ENCODE results near the gene SCNN1A.

SCNN1A gene

DNA sequence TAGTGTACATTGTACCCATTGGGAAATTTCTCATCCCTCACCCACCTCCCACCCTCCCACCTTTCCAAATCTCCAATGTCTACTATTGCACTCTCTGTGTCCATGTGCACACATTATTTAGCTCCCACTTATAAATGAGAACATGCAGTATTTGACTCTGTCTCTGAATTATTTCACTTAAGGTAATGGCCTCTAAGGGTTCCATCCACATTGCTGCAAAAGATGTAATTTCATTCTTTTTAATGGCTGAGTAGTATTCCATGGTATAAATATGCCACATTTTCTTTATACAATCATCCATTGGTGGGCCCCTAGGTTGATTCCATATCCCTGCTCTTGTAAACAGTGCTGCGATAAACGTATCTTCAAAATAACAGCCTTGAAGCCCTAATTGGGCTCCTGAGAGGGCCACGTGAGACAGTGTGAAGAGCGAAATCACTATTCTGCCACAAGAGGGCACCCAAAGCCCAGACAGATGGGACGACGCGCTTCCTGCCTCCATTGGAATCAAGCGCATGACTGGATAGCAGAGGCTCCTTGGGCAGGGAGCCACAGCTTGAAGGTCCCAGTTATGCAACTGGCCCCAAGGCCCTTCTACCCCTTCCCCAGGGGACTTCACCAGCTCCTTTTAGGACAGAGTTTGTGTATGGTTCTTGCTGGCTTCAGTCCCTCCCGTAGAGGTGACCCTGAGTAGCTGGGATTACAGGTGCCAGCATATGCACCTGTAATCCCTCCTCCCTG lies 48.1 kb upstream of the SCNN1A start:
- peak overlapping the region; percentile 100 for H3K27ac ChIP-seq (ENCODE audit: low read depth, low read length, poor library complexity, severe bottlenecking)
- H3K9me2 ChIP-seq (ENCODE audit: low read depth, low read length), result no peaks in the 10 kb centered on the region
- H3K4me3 ChIP-seq (ENCODE audit: low read depth, low read length, poor library complexity, severe bottlenecking), result peak overlapping the region; percentile 16
- no peaks in the 10 kb centered on the region for H3K9me3 ChIP-seq (ENCODE audit: low read length)
- peaks cover 52% of the 10 kb centered on the region for H3K4me1 ChIP-seq (ENCODE audit: insufficient read depth, low read length, severe bottlenecking)
- H3K27me3 ChIP-seq (ENCODE audit: insufficient read depth, low read length), result no peaks in the 10 kb centered on the region
- no peak for TF ChIP-seq EZH2 (IDR thresholded peaks at IDR 0.05; ENCODE audit: borderline replicate concordance, low read length)
- TF ChIP-seq, protein P1, sequence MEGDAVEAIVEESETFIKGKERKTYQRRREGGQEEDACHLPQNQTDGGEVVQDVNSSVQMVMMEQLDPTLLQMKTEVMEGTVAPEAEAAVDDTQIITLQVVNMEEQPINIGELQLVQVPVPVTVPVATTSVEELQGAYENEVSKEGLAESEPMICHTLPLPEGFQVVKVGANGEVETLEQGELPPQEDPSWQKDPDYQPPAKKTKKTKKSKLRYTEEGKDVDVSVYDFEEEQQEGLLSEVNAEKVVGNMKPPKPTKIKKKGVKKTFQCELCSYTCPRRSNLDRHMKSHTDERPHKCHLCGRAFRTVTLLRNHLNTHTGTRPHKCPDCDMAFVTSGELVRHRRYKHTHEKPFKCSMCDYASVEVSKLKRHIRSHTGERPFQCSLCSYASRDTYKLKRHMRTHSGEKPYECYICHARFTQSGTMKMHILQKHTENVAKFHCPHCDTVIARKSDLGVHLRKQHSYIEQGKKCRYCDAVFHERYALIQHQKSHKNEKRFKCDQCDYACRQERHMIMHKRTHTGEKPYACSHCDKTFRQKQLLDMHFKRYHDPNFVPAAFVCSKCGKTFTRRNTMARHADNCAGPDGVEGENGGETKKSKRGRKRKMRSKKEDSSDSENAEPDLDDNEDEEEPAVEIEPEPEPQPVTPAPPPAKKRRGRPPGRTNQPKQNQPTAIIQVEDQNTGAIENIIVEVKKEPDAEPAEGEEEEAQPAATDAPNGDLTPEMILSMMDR (IDR thresholded peaks at IDR 0.05; ENCODE audit: low read length), result peak; percentile 93
- H3K4me2 ChIP-seq (ENCODE audit: low read length), result peak overlapping the region; percentile 52
- H3K36me3 ChIP-seq (ENCODE audit: insufficient read depth, low read length), result no peaks in the 10 kb centered on the region
- H3K9ac ChIP-seq (ENCODE audit: low read length), result peak overlapping the region; percentile 44; the same call in 1 of the 2 replicates
- H3F3A ChIP-seq (ENCODE audit: insufficient read depth, low read length), result 0 out of 2 replicates have a peak, but pooled peaks cover 8% of the 10 kb centered on the region
- H3K79me2 ChIP-seq (ENCODE audit: insufficient read depth, low read length), result no peaks in the 10 kb centered on the region
- no peaks in the 10 kb centered on the region for H4K20me1 ChIP-seq (ENCODE audit: insufficient read depth, low read length)
- no peak overlapping the region for H2AFZ ChIP-seq (ENCODE audit: low read length)

DNA sequence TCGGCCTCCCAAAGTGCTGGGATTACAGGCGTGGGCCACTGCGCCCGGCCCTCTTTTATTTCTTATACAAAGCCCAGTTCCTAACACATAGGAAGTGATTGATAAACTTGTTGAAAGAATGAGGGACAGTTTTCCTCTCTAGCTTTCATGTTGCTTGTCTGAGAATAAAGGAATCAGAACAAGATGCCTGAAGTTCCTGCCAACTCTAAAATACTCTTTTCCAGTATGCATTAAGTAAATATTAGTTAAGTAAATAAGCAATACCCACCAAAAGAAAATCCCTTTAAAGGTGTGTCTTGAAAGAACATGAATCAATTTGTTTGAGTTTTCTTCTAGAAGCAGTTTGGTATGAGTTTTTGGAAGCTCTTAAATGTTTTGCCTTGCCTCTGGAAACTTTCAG lies 45.0 kb upstream of the SCNN1A start:
- Histone ChIP-seq H3K9ac (ENCODE audit: low read length) (no peak overlapping the region), H3K9me2 (ENCODE audit: low read depth, low read length) (no peaks in the 10 kb centered on the region), H3K4me1 (ENCODE audit: insufficient read depth, low read length, severe bottlenecking) (peaks cover 21% of the 10 kb centered on the region), H4K20me1 (ENCODE audit: insufficient read depth, low read length) (no peaks in the 10 kb centered on the region), H3K9me3 (ENCODE audit: low read length) (no peaks in the 10 kb centered on the region), H3K79me2 (ENCODE audit: insufficient read depth, low read length) (no peaks in the 10 kb centered on the region), H3K36me3 (ENCODE audit: insufficient read depth, low read length) (no peaks in the 10 kb centered on the region), H3K4me2 (ENCODE audit: low read length) (no peak overlapping the region), H3K27me3 (ENCODE audit: insufficient read depth, low read length) (no peaks in the 10 kb centered on the region), H3K27ac (ENCODE audit: low read depth, low read length, poor library complexity, severe bottlenecking) (no peak overlapping the region), H2AFZ (ENCODE audit: low read length) (no peak overlapping the region), H3K4me3 (ENCODE audit: low read depth, low read length, poor library complexity, severe bottlenecking) (no peak overlapping the region), H3F3A (ENCODE audit: insufficient read depth, low read length) (0 out of 2 replicates have a peak, but pooled peaks cover 3% of the 10 kb centered on the region)
- no peak for TF ChIP-seq EZH2 (IDR thresholded peaks at IDR 0.05; ENCODE audit: borderline replicate concordance, low read length)
- TF ChIP-seq, protein P1 (IDR thresholded peaks at IDR 0.05; ENCODE audit: low read length), result no peak

DNA sequence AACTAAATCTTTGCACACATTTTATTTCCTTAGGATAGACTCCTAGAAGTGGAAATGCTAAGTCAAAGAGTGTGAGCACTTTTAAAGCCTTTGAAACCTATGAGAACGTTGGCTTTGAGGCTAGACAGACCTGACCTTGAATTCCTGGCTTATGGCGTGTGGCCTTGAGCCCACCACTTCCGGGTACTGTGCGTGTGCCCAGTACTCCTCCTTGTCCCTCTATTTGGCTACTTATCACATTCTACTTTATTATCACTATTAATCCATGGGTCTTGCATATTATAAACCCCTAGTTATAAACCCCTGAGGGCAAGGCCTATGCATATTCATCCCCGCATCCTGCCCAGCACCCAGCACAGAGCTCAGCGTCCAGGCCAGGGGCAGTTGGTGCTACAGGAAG lies 43.4 kb upstream of the SCNN1A start:
- Histone ChIP-seq H3K4me1 (ENCODE audit: insufficient read depth, low read length, severe bottlenecking) (peaks cover 6% of the 10 kb centered on the region), H3K9ac (ENCODE audit: low read length) (no peak overlapping the region), H3K4me2 (ENCODE audit: low read length) (no peak overlapping the region), H3K4me3 (ENCODE audit: low read depth, low read length, poor library complexity, severe bottlenecking) (no peak overlapping the region), H3K79me2 (ENCODE audit: insufficient read depth, low read length) (no peaks in the 10 kb centered on the region), H3K9me2 (ENCODE audit: low read depth, low read length) (no peaks in the 10 kb centered on the region), H3F3A (ENCODE audit: insufficient read depth, low read length) (no peaks in the 10 kb centered on the region), H3K27me3 (ENCODE audit: insufficient read depth, low read length) (no peaks in the 10 kb centered on the region), H2AFZ (ENCODE audit: low read length) (no peak overlapping the region), H3K9me3 (ENCODE audit: low read length) (no peaks in the 10 kb centered on the region), H3K36me3 (ENCODE audit: insufficient read depth, low read length) (no peaks in the 10 kb centered on the region), H4K20me1 (ENCODE audit: insufficient read depth, low read length) (no peaks in the 10 kb centered on the region), H3K27ac (ENCODE audit: low read depth, low read length, poor library complexity, severe bottlenecking) (no peak overlapping the region)
- TF ChIP-seq, protein P1 (IDR thresholded peaks at IDR 0.05; ENCODE audit: low read length), result no peak
- TF ChIP-seq EZH2 (IDR thresholded peaks at IDR 0.05; ENCODE audit: borderline replicate concordance, low read length), result no peak

Measured in OCI-LY1 (cell line).